Calu3 (cell line): ENCODE measurements around the gene RNF212. TPM values are rescaled to one million over a fixed set of nuclear protein-coding genes. Genes with fewer than 3 reads are reported as not detected.
A peak's percentile ranks its signal among the peaks of the same experiment; 100 is the strongest.

Source experiments
- BruUV-seq: library from RNA; stranded (reverse); fragments of 400-500 nt; replicated peaks from 2 replicates; lab custom pipeline; 2021; lab: Mats Ljungman, UMichigan
- CTCF ChIA-PET: fragments of 300-600 bp; sonication (Branson Sonifier 250); formaldehyde crosslinking; loops from one replicate; lab custom pipeline; 2022; ENCODE audit warnings: antibody characterized with exemption; lab: Charles Lee
- DNase-seq: peaks from one replicate; pipeline ENCODE4 v3.0.0; 2022
- H3K27ac Mint-ChIP-seq: one replicate; pipeline ENCODE4 v1.8.0; 2022; ENCODE audit warnings: mixed read lengths; ENCODE audit not compliant: unreplicated experiment
- H3K27me3 Mint-ChIP-seq: one replicate; pipeline ENCODE4 v1.8.0; 2022; ENCODE audit warnings: mixed read lengths; ENCODE audit not compliant: unreplicated experiment
- H3K36me3 Mint-ChIP-seq: one replicate; pipeline ENCODE4 v1.8.0; 2022; ENCODE audit warnings: mild to moderate bottlenecking, moderate library complexity, mixed read lengths; ENCODE audit not compliant: insufficient read depth, unreplicated experiment
- H3K4me1 Mint-ChIP-seq: one replicate; pipeline ENCODE4 v1.8.0; 2022; ENCODE audit warnings: mild to moderate bottlenecking, low read depth, mixed read lengths; ENCODE audit not compliant: unreplicated experiment
- H3K4me3 Mint-ChIP-seq: one replicate; pipeline ENCODE4 v1.8.0; 2022; ENCODE audit warnings: mild to moderate bottlenecking, low read depth, moderate library complexity, mixed read lengths; ENCODE audit not compliant: unreplicated experiment
- H3K9me3 Mint-ChIP-seq: one replicate; pipeline ENCODE4 v1.8.0; 2022; ENCODE audit warnings: low read depth, mixed read lengths; ENCODE audit not compliant: unreplicated experiment
- intact Hi-C: fragments of 100-400 bp; cut with micrococcal nuclease; formaldehyde crosslinking; loops from one replicate; pipeline ENCODE4 v1.10.0; 2022; ENCODE audit not compliant: unreplicated experiment
- total RNA-seq: library from RNA; stranded (reverse); gene quantifications from 2 replicates; pipeline ENCODE4 v1.2.3, GENCODE V29; 2022
- TF ChIP-seq, protein P1 (sequence below): fragments of 200-600 bp; IDR thresholded peaks from one replicate; pipeline ENCODE4 v1.8.0; 2022; ENCODE audit warnings: antibody characterized with exemption; ENCODE audit not compliant: unreplicated experiment

RNF212 gene
- total RNA-seq, 1 experiment from 2014 or later = not detected

DNA sequence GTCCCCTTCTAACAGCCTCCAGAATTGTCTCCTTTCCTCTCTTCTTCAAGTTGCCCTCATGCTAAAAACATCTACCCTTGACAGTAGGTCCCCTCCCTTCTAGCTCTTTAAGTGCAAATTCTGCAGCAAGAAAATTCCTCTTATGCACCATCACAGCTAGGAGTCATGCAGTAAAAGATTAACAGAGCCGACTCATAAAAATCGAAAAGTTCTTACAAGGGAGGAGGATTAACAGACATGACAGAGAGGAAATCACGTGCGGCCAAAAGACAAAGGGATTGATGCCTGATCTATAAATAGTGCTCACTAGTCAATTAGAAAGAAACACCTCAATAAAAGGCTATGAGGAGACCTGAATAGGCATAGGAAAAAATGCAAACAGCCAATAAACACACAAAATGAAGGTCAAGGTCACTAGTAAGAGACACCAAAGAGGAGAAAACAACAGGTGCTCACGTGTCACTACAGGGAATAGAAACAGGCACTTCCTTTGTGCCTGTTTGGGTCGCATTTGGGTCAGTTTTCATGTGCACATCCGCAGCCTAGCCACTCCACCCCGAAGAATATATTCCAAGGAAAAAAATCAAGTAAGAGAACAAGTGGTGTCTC is 3.4 kb downstream of the RNF212 start:
- no peaks in the 10 kb centered on the region for H3K27me3 Mint-ChIP-seq

DNA sequence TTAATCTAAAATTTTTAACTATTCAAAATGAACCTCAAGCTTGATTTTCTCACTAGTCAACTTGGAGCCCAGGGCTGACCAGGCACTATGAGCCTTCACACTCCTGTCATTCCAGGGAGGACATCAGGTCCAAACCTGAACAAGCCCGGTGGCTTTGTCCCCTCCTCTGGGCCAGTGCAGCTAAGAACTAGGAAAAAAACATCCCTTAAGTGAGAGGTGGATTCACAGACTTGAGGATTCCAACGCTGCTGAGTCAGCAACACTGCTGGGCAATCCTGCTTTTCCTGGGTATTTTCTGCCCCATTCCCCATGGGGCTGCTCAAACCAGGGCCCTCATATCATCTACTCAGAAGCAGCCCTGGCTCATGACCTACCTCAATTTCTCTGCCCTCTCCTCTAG is 4.0 kb downstream of the RNF212 start:
- no peak for DNase-seq
- Mint-ChIP-seq H3K36me3 (peaks cover 4% of the 10 kb centered on the region), H3K27me3 (no peaks in the 10 kb centered on the region), H3K27ac (no peak overlapping the region), H3K9me3 (no peaks in the 10 kb centered on the region), H3K4me3 (no peak overlapping the region), H3K4me1 (peaks cover 22% of the 10 kb centered on the region)
- TF ChIP-seq, protein P1, sequence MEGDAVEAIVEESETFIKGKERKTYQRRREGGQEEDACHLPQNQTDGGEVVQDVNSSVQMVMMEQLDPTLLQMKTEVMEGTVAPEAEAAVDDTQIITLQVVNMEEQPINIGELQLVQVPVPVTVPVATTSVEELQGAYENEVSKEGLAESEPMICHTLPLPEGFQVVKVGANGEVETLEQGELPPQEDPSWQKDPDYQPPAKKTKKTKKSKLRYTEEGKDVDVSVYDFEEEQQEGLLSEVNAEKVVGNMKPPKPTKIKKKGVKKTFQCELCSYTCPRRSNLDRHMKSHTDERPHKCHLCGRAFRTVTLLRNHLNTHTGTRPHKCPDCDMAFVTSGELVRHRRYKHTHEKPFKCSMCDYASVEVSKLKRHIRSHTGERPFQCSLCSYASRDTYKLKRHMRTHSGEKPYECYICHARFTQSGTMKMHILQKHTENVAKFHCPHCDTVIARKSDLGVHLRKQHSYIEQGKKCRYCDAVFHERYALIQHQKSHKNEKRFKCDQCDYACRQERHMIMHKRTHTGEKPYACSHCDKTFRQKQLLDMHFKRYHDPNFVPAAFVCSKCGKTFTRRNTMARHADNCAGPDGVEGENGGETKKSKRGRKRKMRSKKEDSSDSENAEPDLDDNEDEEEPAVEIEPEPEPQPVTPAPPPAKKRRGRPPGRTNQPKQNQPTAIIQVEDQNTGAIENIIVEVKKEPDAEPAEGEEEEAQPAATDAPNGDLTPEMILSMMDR = no peak
- BruUV-seq = no TSS peak
- intact Hi-C loops = no loop called here
- CTCF ChIA-PET = no interaction called here

More for the DNA sequence above, 3.4 kb downstream of the RNF212 start:
- intact Hi-C loops = no loop called here
- DNase-seq = peak; percentile 3
- TF ChIP-seq, protein P1 = no peak
- H3K27ac Mint-ChIP-seq = peak overlapping the region; percentile 10
- peaks cover 4% of the 10 kb centered on the region for H3K36me3 Mint-ChIP-seq
- peaks cover 22% of the 10 kb centered on the region for H3K4me1 Mint-ChIP-seq
- CTCF ChIA-PET = interaction anchor here (0.7 kb wide), 1 partner anchor 25 kb away, joined by 3 read pairs; no protein-coding TSS in a partner anchor
- BruUV-seq = no TSS peak
- no peaks in the 10 kb centered on the region for H3K9me3 Mint-ChIP-seq
- H3K4me3 Mint-ChIP-seq = no peak overlapping the region

DNA sequence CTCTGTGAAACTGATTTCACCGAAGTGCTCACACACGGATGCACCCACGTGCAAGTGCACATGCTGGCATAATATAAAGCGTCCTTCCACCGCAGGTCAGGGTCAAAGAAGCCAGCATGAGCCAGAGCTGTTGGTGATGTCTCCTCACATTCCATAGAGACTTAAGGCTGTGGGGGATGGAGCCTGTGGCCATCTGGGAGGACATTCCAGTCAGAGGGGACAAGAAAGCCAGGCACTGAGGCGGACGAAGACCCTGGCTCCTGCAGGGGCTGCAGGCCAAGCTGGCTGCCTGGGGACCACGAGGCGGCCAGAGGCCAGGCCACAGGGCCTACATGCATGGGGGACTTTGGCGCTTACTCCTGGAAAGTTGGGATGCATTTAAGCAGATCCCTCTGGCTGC is 7.7 kb downstream of the RNF212 start:
- no TSS peak for BruUV-seq

DNA sequence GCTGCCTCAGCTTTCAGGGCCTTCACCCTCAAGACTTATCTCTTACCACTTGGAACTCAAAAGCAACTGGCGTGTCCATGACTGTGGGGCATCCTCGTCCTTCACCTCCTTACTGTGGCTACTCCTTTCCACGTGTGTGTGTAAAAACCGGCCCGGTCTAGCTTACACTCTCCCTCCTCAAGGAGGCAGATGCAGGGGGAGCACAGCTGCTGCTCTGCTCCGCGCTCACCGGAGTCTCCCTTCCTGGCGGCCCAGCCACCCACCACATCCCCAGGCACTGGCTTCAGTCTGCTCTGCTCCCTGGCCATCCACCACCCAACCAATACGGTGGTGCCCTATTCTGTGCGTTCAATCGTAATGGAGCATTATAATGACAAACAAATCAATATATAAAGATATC is 8.3 kb downstream of the RNF212 start:
- no peak overlapping the region for H3K4me3 Mint-ChIP-seq
- H3K4me1 Mint-ChIP-seq = peaks cover 8% of the 10 kb centered on the region

More for the DNA sequence above, 7.7 kb downstream of the RNF212 start:
- Mint-ChIP-seq H3K4me1 (peaks cover 14% of the 10 kb centered on the region), H3K27me3 (no peaks in the 10 kb centered on the region), H3K9me3 (no peaks in the 10 kb centered on the region), H3K36me3 (peaks cover 4% of the 10 kb centered on the region), H3K4me3 (no peak overlapping the region), H3K27ac (no peak overlapping the region)
- intact Hi-C loops = no loop called here
- no peak for DNase-seq
- CTCF ChIA-PET = no interaction called here
- TF ChIP-seq, protein P1 = no peak

More for the DNA sequence above, 8.3 kb downstream of the RNF212 start:
- intact Hi-C loops = no loop called here
- DNase-seq = no peak
- H3K27ac Mint-ChIP-seq = no peak overlapping the region
- TF ChIP-seq, protein P1 = no peak
- CTCF ChIA-PET = no interaction called here
- no peaks in the 10 kb centered on the region for H3K27me3 Mint-ChIP-seq
- BruUV-seq = no TSS peak
- H3K36me3 Mint-ChIP-seq = peaks cover 4% of the 10 kb centered on the region
- no peaks in the 10 kb centered on the region for H3K9me3 Mint-ChIP-seq
